Fibroblast of lung (primary cell): ENCODE data around the gene GPR132. TPM values are rescaled to one million over a fixed set of nuclear protein-coding genes. Genes with fewer than 3 reads are reported as not detected.
A peak's percentile ranks its signal among the peaks of the same experiment; 100 is the strongest.

Experiments
- DNase-seq, 2 donors: peaks; one replicate each; pipeline versions ENCODE4 v3.0.0 to v3.0.0-alpha.2; 2010; ENCODE audit warnings: low read depth in 2 of 2
- H2AFZ ChIP-seq: 2 replicates; pipeline ENCODE4 v1.5.1; 2012; ENCODE audit warnings: low read length, control low read depth, inconsistent platforms
- H3K27ac ChIP-seq: 2 replicates; pipeline ENCODE4 v1.5.1; 2011; ENCODE audit warnings: low read length, control low read depth; ENCODE audit not compliant: insufficient read depth
- H3K27me3 ChIP-seq: 2 replicates; pipeline ENCODE4 v1.5.1; 2011; ENCODE audit warnings: mild to moderate bottlenecking, low read length; ENCODE audit not compliant: control insufficient read depth, insufficient read depth
- H3K36me3 ChIP-seq: 2 replicates; pipeline ENCODE4 v1.5.1; 2011; ENCODE audit warnings: low read length; ENCODE audit not compliant: control insufficient read depth, insufficient read depth
- H3K4me1 ChIP-seq: 2 replicates; pipeline ENCODE4 v1.5.1; 2011; ENCODE audit warnings: low read length; ENCODE audit not compliant: control insufficient read depth, insufficient read depth; ENCODE audit errors: extremely low read depth
- H3K4me2 ChIP-seq: 2 replicates; pipeline ENCODE4 v1.5.1; 2011; ENCODE audit warnings: low read length, control low read depth; ENCODE audit not compliant: insufficient read depth; ENCODE audit errors: extremely low read depth
- H3K4me3 ChIP-seq, 4 experiments: fragments of 200-600 bp in 1 of 4; sonication (generic) in 1 of 4; replicated peaks in 1 of 4; 2 replicates each; pipeline ENCODE4 v1.5.1; 2011 to 2016; ENCODE audit warnings: low read length in 4 of 4, low read depth in 3 of 4, mild to moderate bottlenecking in 3 of 4, control low read depth in 2 of 4, inconsistent platforms in 1 of 4, mixed read lengths in 1 of 4; ENCODE audit not compliant: insufficient read depth in 1 of 4; ENCODE audit errors: control extremely low read depth in 1 of 4
- H3K79me2 ChIP-seq: 2 replicates; pipeline ENCODE4 v1.5.1; 2012; ENCODE audit warnings: mild to moderate bottlenecking, low read length, inconsistent platforms; ENCODE audit not compliant: control insufficient read depth, insufficient read depth
- H3K9ac ChIP-seq: 2 replicates; pipeline ENCODE4 v1.5.1; 2011; ENCODE audit warnings: mild to moderate bottlenecking, low read length, control low read depth; ENCODE audit not compliant: insufficient read depth
- H3K9me3 ChIP-seq: 2 replicates; pipeline ENCODE4 v1.5.1; 2012; ENCODE audit warnings: low read depth, low read length; ENCODE audit not compliant: control insufficient read depth, insufficient read depth
- H4K20me1 ChIP-seq: 2 replicates; pipeline ENCODE4 v1.5.1; 2011; ENCODE audit warnings: low read length; ENCODE audit not compliant: control insufficient read depth, insufficient read depth; ENCODE audit errors: extremely low read depth
- CTCF ChIP-seq, 2 donors: IDR thresholded peaks in 1 of 2; conservative IDR thresholded peaks in 1 of 2; 1 replicate in 1 of 2; 2 replicates in 1 of 2; pipeline ENCODE4 v1.5.1; 2011 to 2012; ENCODE audit warnings: low read length in 2 of 2, control low read depth in 1 of 2, inconsistent platforms in 1 of 2, low read depth in 1 of 2, mild to moderate bottlenecking in 1 of 2
- EZH2 ChIP-seq: IDR thresholded peaks from 2 replicates; pipeline ENCODE4 v1.5.1; 2012; ENCODE audit warnings: low read length, control low read depth, mild to moderate bottlenecking; ENCODE audit errors: missing control alignments
- polyA plus RNA-seq, 2 donors: library from polyadenylated mRNA; depleted of rRNA in 1 of 2; stranded (reverse) in 1 of 2; unstranded in 1 of 2; fragments of >200 nt; gene quantifications; 2 replicates each; pipeline ENCODE4 v1.2.1, GENCODE V29; 2011 to 2012; ENCODE audit warnings: missing spikeins in 1 of 2
- total RNA-seq: library from RNA; depleted of rRNA; stranded (reverse); fragments of >200 nt; gene quantifications from 2 replicates; pipeline ENCODE4 v1.2.1, GENCODE V29; 2014

Gene GPR132
- total and polyA plus RNA-seq, 2 donors (not counting 1 experiment from before 2014, with no cell fraction given) = 0.17 TPM; not detected in 1

- no peaks in the 10 kb centered on the region for H3K9me3 ChIP-seq
Measured at GRCh38 chr14:105068818-105069217, 3.6 kb upstream of the GPR132 start.

GRCh38 chr14:105067969-105068301 lies 2.7 kb upstream of the GPR132 start:
- Histone ChIP-seq H3K9me3 (no peaks in the 10 kb centered on the region), H3K27me3 (no peaks in the 10 kb centered on the region), H3K4me3 (no peak overlapping the region), H3K4me1 (peaks cover 6% of the 10 kb centered on the region), H4K20me1 (no peaks in the 10 kb centered on the region), H2AFZ (no peak overlapping the region), H3K36me3 (no peaks in the 10 kb centered on the region), H3K27ac (no peak overlapping the region), H3K79me2 (no peaks in the 10 kb centered on the region), H3K9ac (no peak overlapping the region), H3K4me2 (no peak overlapping the region)
- no peak for DNase-seq
- TF ChIP-seq CTCF (conservative IDR thresholded peaks at IDR 0.05 in 1 of 2, IDR thresholded peaks at IDR 0.05 in 1 of 2; ENCODE audit: low read depth in 1 of 2, low read length in 2 of 2) = no peak
- no peak for TF ChIP-seq EZH2

More at GRCh38 chr14:105068818-105069217, 3.6 kb upstream of the GPR132 start:
- Histone ChIP-seq H3K27ac (no peak overlapping the region), H3K9ac (no peak overlapping the region), H4K20me1 (no peaks in the 10 kb centered on the region), H2AFZ (no peak overlapping the region), H3K27me3 (no peaks in the 10 kb centered on the region), H3K4me2 (no peak overlapping the region), H3K79me2 (no peaks in the 10 kb centered on the region), H3K4me1 (peaks cover 6% of the 10 kb centered on the region), H3K36me3 (no peaks in the 10 kb centered on the region), H3K4me3 (no peak overlapping the region)
- DNase-seq = no peak
- TF ChIP-seq CTCF (conservative IDR thresholded peaks at IDR 0.05 in 1 of 2, IDR thresholded peaks at IDR 0.05 in 1 of 2; ENCODE audit: low read depth in 1 of 2, low read length in 2 of 2) (no peak), EZH2 (no peak)

GRCh38 chr14:105067140-105067968 lies 2.1 kb upstream of the GPR132 start:
- DNase-seq = peak in 1 of 2 donors; percentile 46
- Histone ChIP-seq H3K9ac (no peak overlapping the region), H3K27me3 (no peaks in the 10 kb centered on the region), H3K27ac (no peak overlapping the region), H2AFZ (no peak overlapping the region), H3K79me2 (no peaks in the 10 kb centered on the region), H3K9me3 (no peaks in the 10 kb centered on the region), H4K20me1 (no peaks in the 10 kb centered on the region), H3K36me3 (no peaks in the 10 kb centered on the region), H3K4me3 (no peak overlapping the region), H3K4me2 (no peak overlapping the region), H3K4me1 (peaks cover 6% of the 10 kb centered on the region)
- TF ChIP-seq EZH2 = no peak
- no peak for TF ChIP-seq CTCF (conservative IDR thresholded peaks at IDR 0.05 in 1 of 2, IDR thresholded peaks at IDR 0.05 in 1 of 2; ENCODE audit: low read depth in 1 of 2, low read length in 2 of 2)
